Inferior parietal cortex (tissue), 1 donor: ENCODE measurements around the gene MEMO1.

Experiments used
- DNase-seq: peaks from one replicate; pipeline ENCODE4 v3.0.0-alpha.2; 2016; ENCODE audit errors: extremely low spot score

The MEMO1 gene

DNA sequence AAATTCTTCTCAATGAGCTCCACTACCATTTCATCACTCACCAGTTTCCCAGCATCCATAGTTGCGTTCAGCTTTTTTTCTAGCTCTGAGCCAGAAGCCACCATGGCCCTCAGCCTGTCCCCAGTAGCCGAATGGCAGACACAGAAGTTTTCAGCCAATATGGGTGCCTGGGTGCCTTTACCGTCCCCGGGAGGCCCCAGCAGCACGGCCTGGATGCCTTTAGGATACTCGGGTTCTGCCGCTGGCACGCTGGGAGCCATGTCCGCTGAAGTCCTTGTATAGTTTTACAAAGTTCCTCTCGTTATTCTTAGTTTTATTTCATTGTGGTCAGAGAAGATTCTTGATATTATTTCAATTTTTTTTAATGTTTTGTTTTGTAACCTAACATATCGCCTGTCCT lies 187.2 kb downstream of the MEMO1 start:
- DNase-seq, result no peak

DNA sequence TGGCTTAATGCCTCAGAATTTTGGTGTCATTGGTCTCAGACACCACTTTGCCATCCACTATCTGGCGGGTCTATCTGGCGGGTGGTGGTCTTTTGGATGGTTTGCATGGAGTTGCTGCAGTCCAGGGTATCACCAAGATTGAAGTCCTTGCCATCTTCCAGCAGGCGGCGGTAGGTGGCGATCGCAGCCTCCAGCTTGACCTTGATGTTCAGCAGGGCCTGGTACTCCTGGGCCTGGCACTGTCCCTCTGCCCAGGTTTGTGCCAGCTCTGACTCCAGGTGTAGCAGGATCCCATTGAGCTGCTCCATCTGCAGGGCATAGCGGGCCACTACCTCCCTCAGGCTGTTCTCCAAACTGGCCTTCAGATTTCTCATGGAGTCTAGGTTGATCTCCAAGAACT lies 188.2 kb downstream of the MEMO1 start:
- DNase-seq, result no peak
